SW480 (cell line): Measurements from ENCODE around the gene NKX3-2.
"Not testable (repeated sequence)": the region's sequence is repeated elsewhere in the genome, so short reads cannot be mapped to it uniquely, and the experiment has no call there.

Source experiments
- DNase-seq: peaks from one replicate; pipeline ENCODE4 v3.0.0-alpha.2; 2016; ENCODE audit warnings: low spot score

Gene NKX3-2

GRCh38 chr4:13543839-13544605 is at the start of gene NKX3-2:
NKX3-2 (minus strand) TSS chr4:13544508; CDS start chr4:13544414, 94 bp downstream.
- DNase-seq, result peak; percentile 9

- no peak for DNase-seq
These were observed 47.9 kb upstream of the NKX3-2 start for GRCh38 chr4:13592220-13592619.

GRCh38 chr4:13590766-13591165 is 46.5 kb upstream of the NKX3-2 start:
- DNase-seq, result no peak

GRCh38 chr4:13588954-13589353 is 44.6 kb upstream of the NKX3-2 start:
- no peak for DNase-seq

GRCh38 chr4:13584481-13584880 is 40.2 kb upstream of the NKX3-2 start:
- no peak for DNase-seq

GRCh38 chr4:13580036-13580435 is 35.7 kb upstream of the NKX3-2 start:
- no peak for DNase-seq

GRCh38 chr4:13577660-13578059 is 33.4 kb upstream of the NKX3-2 start:
- DNase-seq, result no peak

- no peak for DNase-seq
These were observed 26.6 kb upstream of the NKX3-2 start for GRCh38 chr4:13570916-13571315.

GRCh38 chr4:13567125-13567524 is 22.8 kb upstream of the NKX3-2 start:
- no peak for DNase-seq

GRCh38 chr4:13562876-13563275 is 18.6 kb upstream of the NKX3-2 start:
- no peak for DNase-seq

- no peak for DNase-seq
These were observed 17.4 kb upstream of the NKX3-2 start for GRCh38 chr4:13561673-13562072.

- not testable (repeated sequence) for DNase-seq
These were observed 15.8 kb upstream of the NKX3-2 start for GRCh38 chr4:13560111-13560510.

GRCh38 chr4:13559413-13559812 is 15.1 kb upstream of the NKX3-2 start:
- peak; percentile 42 for DNase-seq

- DNase-seq, result no peak
These were observed 14.6 kb upstream of the NKX3-2 start for GRCh38 chr4:13558881-13559280.

- DNase-seq, result no peak
These were observed 11.0 kb upstream of the NKX3-2 start for GRCh38 chr4:13555325-13555724.

- no peak for DNase-seq
These were observed 8.8 kb upstream of the NKX3-2 start for GRCh38 chr4:13553081-13553480.

GRCh38 chr4:13548984-13549546 is 4.8 kb upstream of the NKX3-2 start:
- peak; percentile 72 for DNase-seq

GRCh38 chr4:13548059-13548983 is 4.0 kb upstream of the NKX3-2 start:
- peak; percentile 14 for DNase-seq

- peak; percentile 13 for DNase-seq
These were observed 3.3 kb upstream of the NKX3-2 start for GRCh38 chr4:13547485-13548041.

GRCh38 chr4:13546941-13547484 is 2.7 kb upstream of the NKX3-2 start:
- DNase-seq, result no peak

GRCh38 chr4:13546142-13546940 is 2.0 kb upstream of the NKX3-2 start:
- no peak for DNase-seq
